Hematopoietic multipotent progenitor cell (in vitro differentiated cells): Measurements from ENCODE around the gene PLAU. TPM values are rescaled to one million over a fixed set of nuclear protein-coding genes. Genes with fewer than 3 reads are reported as not detected.
"Not testable (repeated sequence)": the region's sequence is repeated elsewhere in the genome, so short reads cannot be mapped to it uniquely, and the experiment has no call there.

Source experiments
- DNase-seq, 3 donors: peaks; one replicate each; pipeline ENCODE4 v3.0.0-alpha.2; 2011 to 2015; ENCODE audit warnings: low read depth in 2 of 3, low spot score in 2 of 3
- total RNA-seq: library from RNA; depleted of rRNA; stranded (reverse); fragments of >200 nt; gene quantifications from one replicate; pipeline ENCODE4 v1.2.3, GENCODE V29; 2012

The PLAU gene
- total RNA-seq, 1 donor = 10.8 TPM

- DNase-seq = no peak
Measured at GRCh38 chr10:73894245-73894971, 16.5 kb upstream of the PLAU start.

DNA sequence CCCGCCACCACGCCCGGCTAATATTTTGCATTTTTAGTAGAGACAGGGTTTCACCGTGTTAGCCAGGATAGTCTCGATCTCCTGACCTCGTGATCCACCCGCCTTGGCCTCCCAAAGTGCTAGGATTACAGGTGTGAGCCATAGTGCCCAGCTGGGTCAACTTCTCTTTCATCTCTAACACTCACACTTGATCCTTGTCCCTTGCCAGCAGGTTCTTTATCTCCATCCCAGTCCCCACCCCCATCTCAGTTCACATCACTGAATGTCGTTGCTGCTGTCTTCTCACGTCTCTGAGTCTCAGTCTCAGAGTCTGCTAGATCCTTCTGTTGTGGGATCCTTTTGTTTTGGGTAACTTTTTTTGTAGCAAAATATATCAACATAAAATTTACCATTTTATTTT lies 15.6 kb upstream of the PLAU start:
- not testable (repeated sequence) for DNase-seq

DNA sequence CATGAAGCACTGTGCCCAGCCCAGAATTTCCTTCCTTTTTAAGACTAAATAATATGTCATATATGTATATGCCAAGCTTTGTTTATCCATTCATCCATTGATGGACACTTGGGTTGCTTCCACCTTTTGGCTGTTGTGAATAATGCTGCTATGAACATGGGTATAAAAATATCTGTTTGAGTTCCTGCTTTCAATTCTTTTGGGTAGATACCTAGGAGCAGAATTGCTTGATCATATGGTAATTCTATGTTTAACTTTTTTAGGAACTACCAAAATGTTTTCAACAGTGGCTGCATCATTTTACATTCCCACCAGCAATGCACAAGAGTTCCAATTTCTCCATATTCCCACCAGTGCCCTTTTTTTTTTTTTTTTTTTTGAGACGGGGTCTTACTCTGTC lies 13.2 kb upstream of the PLAU start:
- DNase-seq = no peak

DNA sequence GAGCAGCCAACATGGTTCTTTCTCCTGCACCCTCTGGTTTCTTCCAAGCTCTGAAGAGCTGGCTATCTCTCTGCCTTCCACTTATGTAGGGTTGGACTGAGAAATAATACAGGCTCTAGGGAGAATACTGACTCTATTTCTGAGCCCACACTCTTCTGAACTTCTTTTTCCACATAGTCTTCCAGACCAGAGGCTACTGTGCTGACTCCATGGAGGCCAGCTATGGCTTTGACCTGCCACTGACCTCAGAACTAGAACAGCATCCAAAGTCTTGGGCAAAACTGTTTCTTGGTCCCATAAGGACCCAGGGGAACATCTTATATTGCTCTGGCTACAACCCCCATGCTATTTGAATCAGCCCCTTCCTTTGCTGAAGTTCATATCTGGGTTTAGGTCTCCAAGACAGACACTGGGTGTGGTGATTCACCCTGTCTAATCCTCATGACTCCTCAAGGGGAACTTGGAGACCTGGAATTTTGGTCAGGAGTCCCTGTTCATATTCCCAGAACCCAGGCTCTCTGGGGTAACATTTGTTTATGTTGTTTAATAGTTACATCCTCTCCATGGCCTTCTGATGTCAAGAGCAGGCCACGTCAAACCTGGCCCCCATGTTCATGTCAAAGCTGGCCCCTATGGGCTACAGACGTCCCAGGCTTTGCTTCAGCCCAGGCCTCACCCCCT lies 12.1 kb upstream of the PLAU start:
- DNase-seq = no peak

- peak in 2 of 3 donors; percentile 27 to 39 for DNase-seq
Measured at GRCh38 chr10:73899423-73899822, 11.5 kb upstream of the PLAU start.

DNA sequence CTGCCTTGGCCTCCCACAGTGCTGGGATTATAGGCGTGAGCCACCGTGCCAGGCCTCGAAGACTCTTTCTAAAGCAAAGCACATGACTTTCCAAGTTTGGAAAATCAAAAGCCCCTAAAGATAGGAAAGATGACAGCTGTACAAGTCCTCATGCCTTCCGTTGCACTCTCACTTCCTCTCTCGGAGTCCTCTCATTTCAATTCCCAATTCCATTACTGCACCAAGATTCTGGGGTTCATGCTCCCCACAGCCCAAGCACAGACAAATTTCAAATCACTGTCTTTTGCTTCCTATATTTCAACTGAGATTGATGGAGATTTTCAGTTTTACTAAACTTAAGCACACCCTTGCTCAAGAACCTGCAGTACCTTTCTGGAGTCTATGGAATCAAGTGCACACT lies 10.9 kb upstream of the PLAU start:
- DNase-seq = no peak

DNA sequence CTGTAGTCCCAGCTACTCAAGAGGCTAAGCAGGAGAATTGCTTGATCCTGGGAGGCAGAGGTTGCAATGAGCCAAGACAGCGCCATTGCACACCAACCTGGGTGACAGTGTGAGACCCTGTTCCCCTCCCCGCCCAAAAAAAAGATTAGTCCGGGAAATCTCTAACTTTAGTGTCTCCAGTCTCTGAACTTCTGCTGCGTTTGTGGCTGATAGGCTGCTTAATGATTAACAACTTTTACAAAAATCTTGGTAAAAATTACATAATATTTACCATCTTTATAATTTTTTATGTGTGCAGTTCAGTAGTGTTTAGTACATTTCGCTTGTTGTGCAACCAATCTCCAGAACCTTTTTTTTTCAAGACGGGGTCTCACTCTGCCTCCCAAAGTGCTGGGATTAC lies 9.7 kb upstream of the PLAU start:
- DNase-seq = no peak

- no peak for DNase-seq
Measured at GRCh38 chr10:73902351-73902750, 8.6 kb upstream of the PLAU start.

DNA sequence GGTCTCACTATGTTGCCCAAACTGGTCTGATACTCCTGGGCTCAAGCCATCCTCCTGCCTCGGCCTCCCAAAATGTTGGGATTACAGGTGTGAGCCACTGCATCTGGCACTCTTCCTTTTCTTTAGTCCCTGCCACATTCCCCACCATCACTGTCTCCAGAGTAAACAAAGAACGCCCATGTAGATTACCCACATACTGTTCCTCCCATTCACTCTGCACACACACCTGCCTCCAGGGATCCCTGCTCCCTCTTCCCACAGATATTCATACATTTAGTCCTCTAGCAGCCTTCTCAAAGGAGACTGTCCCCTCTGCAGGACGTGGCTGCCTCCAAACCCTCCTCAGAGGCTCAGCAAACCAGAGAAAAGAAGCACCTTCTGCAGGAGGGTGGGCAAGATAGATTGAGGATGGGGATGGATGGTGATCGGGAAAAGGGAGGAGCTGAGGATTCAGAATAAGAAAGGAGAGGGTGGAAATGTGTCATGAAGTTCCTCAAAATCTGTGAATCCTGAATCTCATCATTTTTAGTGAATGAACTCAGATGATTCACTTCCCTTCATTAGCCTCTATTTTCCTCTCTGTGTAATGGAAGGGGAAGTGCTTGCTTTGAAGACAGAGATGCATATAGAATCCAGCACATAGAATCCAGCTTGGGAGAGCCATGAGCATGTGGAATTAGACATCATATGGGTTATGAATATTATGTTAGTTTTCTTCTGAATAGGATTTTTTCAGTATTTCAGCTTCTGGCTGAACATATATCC lies 5.5 kb upstream of the PLAU start:
- DNase-seq = no peak

GRCh38 chr10:73906524-73907447 lies 4.1 kb upstream of the PLAU start:
- peak in 2 of 3 donors; percentile 47 to 69 for DNase-seq

DNA sequence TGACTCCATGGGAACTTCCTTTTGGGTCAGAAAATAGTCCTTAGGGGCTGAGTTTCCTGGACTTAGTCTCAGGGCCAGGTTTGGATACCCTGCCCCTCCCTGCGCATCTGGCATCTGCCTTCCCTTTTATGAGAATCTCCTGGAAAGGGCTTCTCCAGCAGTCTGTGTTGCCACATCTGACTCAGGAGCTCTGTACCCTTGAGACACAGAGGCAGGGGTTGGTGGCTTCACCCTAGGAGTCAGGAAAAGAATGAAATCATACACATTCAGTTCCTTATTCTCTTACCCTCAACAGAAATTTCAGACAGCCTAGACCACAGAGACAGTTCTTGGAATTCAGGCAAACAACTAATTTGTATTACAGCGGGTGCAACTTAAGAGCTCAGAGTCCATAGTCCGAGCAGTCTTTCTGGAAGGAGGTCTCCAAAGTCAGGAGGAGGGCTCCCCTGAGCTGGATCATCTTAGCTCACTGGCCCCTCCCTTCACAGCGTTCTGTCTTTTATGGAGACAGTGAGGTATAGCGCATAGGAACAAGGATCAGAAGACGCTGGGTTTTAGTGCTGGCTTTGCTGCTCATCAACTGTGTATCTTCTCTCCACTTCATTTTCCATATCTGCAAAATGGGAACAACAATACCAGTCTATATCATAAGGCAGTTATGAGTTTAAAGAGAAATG lies 3.0 kb upstream of the PLAU start:
- peak in 2 of 3 donors; percentile 54 to 60 for DNase-seq

- DNase-seq = peak in 2 of 3 donors; percentile 86 to 87
Measured at GRCh38 chr10:73908853-73909539, 1.9 kb upstream of the PLAU start.

GRCh38 chr10:73909540-73910115 lies 1.3 kb upstream of the PLAU start:
- no peak for DNase-seq

- DNase-seq = peak in 1 of 3 donors; percentile 64
Measured at GRCh38 chr10:73910401-73910763, 550 bp upstream of the PLAU start.

GRCh38 chr10:73911553-73912004 lies 647 bp downstream of the PLAU start:
- DNase-seq = no peak

DNA sequence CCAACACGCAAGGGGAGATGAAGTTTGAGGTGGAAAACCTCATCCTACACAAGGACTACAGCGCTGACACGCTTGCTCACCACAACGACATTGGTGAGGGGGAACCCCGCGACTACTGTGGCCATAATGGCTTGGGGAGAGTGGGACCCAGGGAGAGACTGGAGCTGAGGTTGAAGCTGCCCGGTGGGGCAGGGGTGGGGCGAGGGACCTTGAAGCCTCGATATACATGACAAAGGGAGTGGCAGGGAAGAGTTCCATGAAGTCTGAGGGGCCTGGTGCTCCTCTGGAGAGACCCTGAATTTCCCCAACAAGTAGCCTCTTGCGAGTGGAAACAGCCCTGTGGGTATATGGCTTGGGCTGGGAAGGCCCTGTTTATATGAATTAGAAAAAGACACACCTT lies 3.1 kb downstream of the PLAU start:
- no peak for DNase-seq

DNA sequence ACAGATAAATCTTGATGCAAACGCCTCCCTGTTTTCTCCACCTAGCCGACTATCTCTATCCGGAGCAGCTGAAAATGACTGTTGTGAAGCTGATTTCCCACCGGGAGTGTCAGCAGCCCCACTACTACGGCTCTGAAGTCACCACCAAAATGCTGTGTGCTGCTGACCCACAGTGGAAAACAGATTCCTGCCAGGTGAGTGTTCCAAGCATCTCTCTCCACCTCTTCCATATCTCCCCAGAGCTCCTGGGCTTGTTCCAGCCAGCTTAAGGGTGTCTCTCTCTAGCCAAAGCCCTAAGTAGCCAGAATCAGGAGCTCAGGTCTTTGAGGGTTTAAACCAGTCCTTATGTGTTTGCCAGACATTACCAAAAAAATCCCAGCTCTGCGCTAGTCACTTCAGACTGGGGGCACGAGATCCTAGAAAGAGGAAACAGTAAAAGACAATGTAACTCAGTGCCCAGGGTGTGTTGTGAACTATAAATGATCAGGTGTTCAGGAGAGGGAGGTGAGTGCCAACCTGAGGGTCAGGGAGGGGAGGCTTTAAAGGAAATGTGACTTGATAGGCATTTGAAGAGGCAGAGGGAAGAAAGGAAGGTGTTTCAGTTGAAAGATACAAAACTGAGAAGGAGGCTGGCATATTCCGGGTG lies 4.4 kb downstream of the PLAU start:
- DNase-seq = no peak

DNA sequence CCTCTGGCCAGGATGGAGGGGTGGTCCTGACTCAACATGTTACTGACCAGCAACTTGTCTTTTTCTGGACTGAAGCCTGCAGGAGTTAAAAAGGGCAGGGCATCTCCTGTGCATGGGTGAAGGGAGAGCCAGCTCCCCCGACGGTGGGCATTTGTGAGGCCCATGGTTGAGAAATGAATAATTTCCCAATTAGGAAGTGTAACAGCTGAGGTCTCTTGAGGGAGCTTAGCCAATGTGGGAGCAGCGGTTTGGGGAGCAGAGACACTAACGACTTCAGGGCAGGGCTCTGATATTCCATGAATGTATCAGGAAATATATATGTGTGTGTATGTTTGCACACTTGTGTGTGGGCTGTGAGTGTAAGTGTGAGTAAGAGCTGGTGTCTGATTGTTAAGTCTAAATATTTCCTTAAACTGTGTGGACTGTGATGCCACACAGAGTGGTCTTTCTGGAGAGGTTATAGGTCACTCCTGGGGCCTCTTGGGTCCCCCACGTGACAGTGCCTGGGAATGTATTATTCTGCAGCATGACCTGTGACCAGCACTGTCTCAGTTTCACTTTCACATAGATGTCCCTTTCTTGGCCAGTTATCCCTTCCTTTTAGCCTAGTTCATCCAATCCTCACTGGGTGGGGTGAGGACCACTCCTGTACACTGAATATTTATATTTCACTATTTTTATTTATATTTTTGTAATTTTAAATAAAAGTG lies 6.0 kb downstream of the PLAU start:
- no peak for DNase-seq
